Upper lobe of right lung (tissue), 1 donor: ENCODE measurements around the gene ACER3. TPM values are rescaled to one million over a fixed set of nuclear protein-coding genes. Genes with fewer than 3 reads are reported as not detected.

Source experiments
- ATAC-seq: fragments of 200-7000 bp; cut with Tn5 transposase; one replicate; pipeline ENCODE4 v1.9.1; 2020; ENCODE audit warnings: mild to moderate bottlenecking, moderate library complexity
- DNase-seq: peaks from one replicate; pipeline ENCODE4 v3.0.0-alpha.2; 2020
- H3K27ac ChIP-seq: fragments of 200-600 bp; one replicate; pipeline ENCODE4 v1.8.0; 2022
- H3K27me3 ChIP-seq: fragments of 200-600 bp; one replicate; pipeline ENCODE4 v1.8.0; 2022; ENCODE audit warnings: mild to moderate bottlenecking
- H3K36me3 ChIP-seq: fragments of 200-600 bp; one replicate; pipeline ENCODE4 v1.8.0; 2022
- H3K4me1 ChIP-seq: fragments of 200-600 bp; one replicate; pipeline ENCODE4 v1.8.0; 2022
- H3K4me3 ChIP-seq: fragments of 200-600 bp; one replicate; pipeline ENCODE4 v1.8.0; 2022; ENCODE audit warnings: mild to moderate bottlenecking
- H3K9me3 ChIP-seq: fragments of 200-600 bp; one replicate; pipeline ENCODE4 v1.8.0; 2022
- CTCF ChIP-seq: fragments of 200-600 bp; IDR thresholded peaks from one replicate; pipeline ENCODE4 v1.8.0; 2022; ENCODE audit warnings: antibody characterized with exemption
- intact Hi-C: fragments of 100-400 bp; cut with DNase I; formaldehyde crosslinking; loops from one replicate; pipeline ENCODE4 v1.11.0; 2022
- total RNA-seq: library from RNA; stranded (reverse); fragmentation: NEBNext Ultra II Directional; extraction: Animal tissue kit (Norgen Biotek cat#: 25700); gene quantifications from one replicate; pipeline ENCODE4 v1.2.1, GENCODE V29; 2021
- donor health status: DM: no; HTN: yes; CAD: no; lungs with severe emphysema.

Gene ACER3
- total RNA-seq, 1 donor from 2014 or later, result 42.2 TPM

- Histone ChIP-seq H3K27ac (no peak overlapping the region), H3K4me1 (peaks cover 7% of the 10 kb centered on the region), H3K36me3 (no peaks in the 10 kb centered on the region), H3K4me3 (no peak overlapping the region), H3K27me3 (peaks cover 22% of the 10 kb centered on the region), H3K9me3 (no peaks in the 10 kb centered on the region)
- intact Hi-C loops, result loop anchor here (10.0 kb wide), 1 partner anchor 230 kb away; no protein-coding TSS in a partner anchor
- no peak for TF ChIP-seq CTCF
- DNase-seq, result no peak
- ATAC-seq, result no peak
Observed at GRCh38 chr11:77035039-77035438, 174.3 kb downstream of the ACER3 start.

DNA sequence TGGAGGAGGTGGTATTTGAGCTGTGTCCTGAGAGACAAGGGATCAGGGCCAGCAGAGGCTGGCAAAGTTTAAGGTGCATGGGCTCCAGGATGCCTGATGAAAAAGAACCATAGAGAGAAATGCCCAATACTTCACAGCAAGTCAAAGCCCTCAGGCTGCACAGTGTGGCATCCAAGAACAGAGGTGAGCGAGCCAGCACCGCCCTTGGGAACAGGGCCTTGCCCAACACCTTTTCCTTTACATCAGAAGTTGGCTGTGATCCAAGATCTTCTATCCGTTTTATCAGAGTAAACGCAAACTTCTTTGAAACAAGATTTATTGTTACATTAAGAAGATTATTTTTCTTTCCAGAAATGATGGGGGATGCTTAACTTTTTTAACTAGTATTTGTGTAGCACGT is 174.9 kb downstream of the ACER3 start:
- H3K4me3 ChIP-seq, result no peak overlapping the region
- intact Hi-C loops, result loop anchor here (10.0 kb wide), 1 partner anchor 231 kb away; no protein-coding TSS in a partner anchor
- no peak for TF ChIP-seq CTCF
- ATAC-seq, result peak; percentile 19
- peaks cover 25% of the 10 kb centered on the region for H3K27me3 ChIP-seq
- DNase-seq, result no peak
- no peaks in the 10 kb centered on the region for H3K9me3 ChIP-seq
- H3K4me1 ChIP-seq, result peaks cover 9% of the 10 kb centered on the region
- H3K36me3 ChIP-seq, result no peaks in the 10 kb centered on the region
- H3K27ac ChIP-seq, result no peak overlapping the region

DNA sequence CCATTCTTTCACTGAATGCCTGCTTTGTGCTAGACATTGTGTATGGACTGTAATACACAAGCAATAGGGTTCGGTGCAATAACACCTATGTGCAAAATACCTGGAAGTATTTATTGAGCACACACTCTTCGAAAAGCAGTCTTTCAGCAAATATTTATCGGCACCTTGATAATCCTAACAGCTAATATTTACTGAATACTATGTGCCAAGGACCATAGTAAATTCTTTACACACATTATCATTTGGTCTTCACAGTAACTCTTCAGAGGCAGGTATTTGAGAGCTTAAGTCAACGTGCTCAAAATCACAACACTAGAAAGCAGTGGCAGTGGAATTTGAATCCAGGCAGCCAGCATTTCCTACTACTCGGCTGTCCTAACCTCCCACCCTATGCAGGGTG is 175.7 kb downstream of the ACER3 start:
- Histone ChIP-seq H3K4me3 (no peak overlapping the region), H3K9me3 (no peaks in the 10 kb centered on the region), H3K27me3 (peaks cover 22% of the 10 kb centered on the region), H3K4me1 (peaks cover 9% of the 10 kb centered on the region), H3K36me3 (no peaks in the 10 kb centered on the region), H3K27ac (no peak overlapping the region)
- DNase-seq (no peak), ATAC-seq (no peak)
- intact Hi-C loops, result loop anchor here (10.0 kb wide), 1 partner anchor 232 kb away; no protein-coding TSS in a partner anchor
- TF ChIP-seq CTCF, result no peak

- intact Hi-C loops, result loop anchor here (10.0 kb wide), 1 partner anchor 232 kb away; no protein-coding TSS in a partner anchor
- H3K4me3 ChIP-seq, result no peak overlapping the region
- no peak overlapping the region for H3K27ac ChIP-seq
- peaks cover 22% of the 10 kb centered on the region for H3K27me3 ChIP-seq
- no peak for ATAC-seq
- no peak for DNase-seq
- no peaks in the 10 kb centered on the region for H3K36me3 ChIP-seq
- peaks cover 9% of the 10 kb centered on the region for H3K4me1 ChIP-seq
- TF ChIP-seq CTCF, result no peak
- no peaks in the 10 kb centered on the region for H3K9me3 ChIP-seq
Observed at GRCh38 chr11:77037057-77037456, 176.3 kb downstream of the ACER3 start.

DNA sequence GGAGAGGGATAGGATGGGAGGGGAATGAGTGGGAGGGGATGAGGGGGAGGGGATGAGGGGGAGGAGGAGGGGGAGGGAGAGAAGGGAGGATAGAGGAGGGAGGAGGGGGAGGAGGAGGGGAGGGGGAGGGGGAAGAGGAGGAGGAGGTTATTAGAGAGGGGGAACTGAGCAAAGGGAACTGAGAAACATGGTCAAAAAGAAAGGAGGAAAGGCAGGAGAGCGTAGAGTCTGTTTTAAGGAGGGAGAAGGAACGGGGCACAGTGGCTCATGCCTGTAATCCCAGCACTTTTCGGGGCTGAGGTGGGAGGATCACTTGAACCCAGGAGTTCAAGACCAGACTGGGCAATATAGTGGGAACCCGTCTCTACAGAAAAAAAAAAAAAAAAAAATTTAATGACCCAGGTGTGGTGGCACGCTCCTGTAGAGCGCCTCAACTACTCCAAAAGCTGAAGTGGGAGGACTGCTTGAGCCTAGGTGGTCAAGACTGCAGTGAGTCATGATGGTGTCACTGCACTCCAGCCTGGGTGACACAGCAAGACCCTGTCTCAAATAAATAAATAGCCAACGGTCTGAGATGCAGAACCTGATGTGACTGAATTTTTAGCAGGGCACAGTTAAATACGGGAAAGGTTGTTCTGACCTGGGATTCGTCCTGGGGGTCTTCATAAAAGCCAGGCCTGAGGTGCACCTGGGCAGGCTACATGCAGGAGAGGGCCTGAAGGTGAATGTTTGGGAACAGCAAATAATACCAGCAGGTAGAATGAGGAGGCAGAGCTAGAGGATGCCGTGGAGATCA is 177.5 kb downstream of the ACER3 start:
- DNase-seq (no peak), ATAC-seq (no peak)
- Histone ChIP-seq H3K9me3 (no peaks in the 10 kb centered on the region), H3K4me1 (peaks cover 9% of the 10 kb centered on the region), H3K27ac (no peak overlapping the region), H3K4me3 (no peak overlapping the region), H3K36me3 (no peaks in the 10 kb centered on the region), H3K27me3 (peaks cover 22% of the 10 kb centered on the region)
- TF ChIP-seq CTCF, result no peak
- intact Hi-C loops, result loop anchor here (10.0 kb wide), 1 partner anchor 233 kb away; no protein-coding TSS in a partner anchor
